Fibroblast of lung (primary cell): ENCODE measurements around the gene KIF26B. TPM values are rescaled to one million over a fixed set of nuclear protein-coding genes. Genes with fewer than 3 reads are reported as not detected.
A peak's percentile ranks its signal among the peaks of the same experiment; 100 is the strongest.

ENCODE experiments used
- DNase-seq, 2 donors: peaks; one replicate each; pipeline versions ENCODE4 v3.0.0 to v3.0.0-alpha.2; 2010; ENCODE audit warnings: low read depth in 2 of 2
- H2AFZ ChIP-seq: 2 replicates; pipeline ENCODE4 v1.5.1; 2012; ENCODE audit warnings: low read length, control low read depth, inconsistent platforms
- H3K27ac ChIP-seq: 2 replicates; pipeline ENCODE4 v1.5.1; 2011; ENCODE audit warnings: low read length, control low read depth; ENCODE audit not compliant: insufficient read depth
- H3K27me3 ChIP-seq: 2 replicates; pipeline ENCODE4 v1.5.1; 2011; ENCODE audit warnings: mild to moderate bottlenecking, low read length; ENCODE audit not compliant: control insufficient read depth, insufficient read depth
- H3K36me3 ChIP-seq: 2 replicates; pipeline ENCODE4 v1.5.1; 2011; ENCODE audit warnings: low read length; ENCODE audit not compliant: control insufficient read depth, insufficient read depth
- H3K4me1 ChIP-seq: 2 replicates; pipeline ENCODE4 v1.5.1; 2011; ENCODE audit warnings: low read length; ENCODE audit not compliant: control insufficient read depth, insufficient read depth; ENCODE audit errors: extremely low read depth
- H3K4me2 ChIP-seq: 2 replicates; pipeline ENCODE4 v1.5.1; 2011; ENCODE audit warnings: low read length, control low read depth; ENCODE audit not compliant: insufficient read depth; ENCODE audit errors: extremely low read depth
- H3K4me3 ChIP-seq, 4 experiments: fragments of 200-600 bp in 1 of 4; sonication (generic) in 1 of 4; replicated peaks in 1 of 4; 2 replicates each; pipeline ENCODE4 v1.5.1; 2011 to 2016; ENCODE audit warnings: low read length in 4 of 4, low read depth in 3 of 4, mild to moderate bottlenecking in 3 of 4, control low read depth in 2 of 4, inconsistent platforms in 1 of 4, mixed read lengths in 1 of 4; ENCODE audit not compliant: insufficient read depth in 1 of 4; ENCODE audit errors: control extremely low read depth in 1 of 4
- H3K79me2 ChIP-seq: 2 replicates; pipeline ENCODE4 v1.5.1; 2012; ENCODE audit warnings: mild to moderate bottlenecking, low read length, inconsistent platforms; ENCODE audit not compliant: control insufficient read depth, insufficient read depth
- H3K9ac ChIP-seq: 2 replicates; pipeline ENCODE4 v1.5.1; 2011; ENCODE audit warnings: mild to moderate bottlenecking, low read length, control low read depth; ENCODE audit not compliant: insufficient read depth
- H3K9me3 ChIP-seq: 2 replicates; pipeline ENCODE4 v1.5.1; 2012; ENCODE audit warnings: low read depth, low read length; ENCODE audit not compliant: control insufficient read depth, insufficient read depth
- H4K20me1 ChIP-seq: 2 replicates; pipeline ENCODE4 v1.5.1; 2011; ENCODE audit warnings: low read length; ENCODE audit not compliant: control insufficient read depth, insufficient read depth; ENCODE audit errors: extremely low read depth
- EZH2 ChIP-seq: IDR thresholded peaks from 2 replicates; pipeline ENCODE4 v1.5.1; 2012; ENCODE audit warnings: low read length, control low read depth, mild to moderate bottlenecking; ENCODE audit errors: missing control alignments
- polyA plus RNA-seq, 2 donors: library from polyadenylated mRNA; depleted of rRNA in 1 of 2; stranded (reverse) in 1 of 2; unstranded in 1 of 2; fragments of >200 nt; gene quantifications; 2 replicates each; pipeline ENCODE4 v1.2.1, GENCODE V29; 2011 to 2012; ENCODE audit warnings: missing spikeins in 1 of 2
- total RNA-seq: library from RNA; depleted of rRNA; stranded (reverse); fragments of >200 nt; gene quantifications from 2 replicates; pipeline ENCODE4 v1.2.1, GENCODE V29; 2014
- TF ChIP-seq, protein P1 (sequence below), 2 donors: IDR thresholded peaks in 1 of 2; conservative IDR thresholded peaks in 1 of 2; 1 replicate in 1 of 2; 2 replicates in 1 of 2; pipeline ENCODE4 v1.5.1; 2011 to 2012; ENCODE audit warnings: low read length in 2 of 2, control low read depth in 1 of 2, inconsistent platforms in 1 of 2, low read depth in 1 of 2, mild to moderate bottlenecking in 1 of 2

The KIF26B gene
- total and polyA plus RNA-seq, 2 donors (not counting 1 experiment from before 2014, with no cell fraction given): 5.3 to 6.1 TPM

DNA sequence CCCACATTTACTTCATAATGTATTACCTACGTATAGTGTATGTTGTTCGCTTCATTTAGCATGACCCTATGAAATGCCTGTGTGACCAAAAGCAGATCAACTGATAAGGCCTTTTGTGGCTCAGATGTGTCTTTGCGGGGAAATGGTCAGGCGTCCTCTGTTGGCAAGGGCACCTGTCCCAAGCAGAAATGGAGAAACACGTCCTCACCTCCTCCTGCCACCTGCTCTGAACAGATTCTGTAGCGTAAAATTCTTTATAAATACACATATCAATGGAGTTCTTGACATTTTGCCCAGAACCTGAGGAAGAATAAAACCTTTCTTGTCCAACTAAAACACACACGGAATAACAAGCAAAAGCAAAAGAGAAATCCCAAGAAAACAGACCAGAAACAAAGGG lies 417.9 kb downstream of the KIF26B start:
- no peak overlapping the region for H3K9ac ChIP-seq
- no peaks in the 10 kb centered on the region for H4K20me1 ChIP-seq
- H2AFZ ChIP-seq: no peak overlapping the region
- H3K27ac ChIP-seq: no peak overlapping the region
- H3K9me3 ChIP-seq: no peaks in the 10 kb centered on the region
- no peak overlapping the region for H3K4me3 ChIP-seq
- H3K4me1 ChIP-seq: no peaks in the 10 kb centered on the region
- no peaks in the 10 kb centered on the region for H3K27me3 ChIP-seq
- no peak for DNase-seq
- H3K36me3 ChIP-seq: no peaks in the 10 kb centered on the region
- H3K79me2 ChIP-seq: no peaks in the 10 kb centered on the region
- TF ChIP-seq, protein P1, sequence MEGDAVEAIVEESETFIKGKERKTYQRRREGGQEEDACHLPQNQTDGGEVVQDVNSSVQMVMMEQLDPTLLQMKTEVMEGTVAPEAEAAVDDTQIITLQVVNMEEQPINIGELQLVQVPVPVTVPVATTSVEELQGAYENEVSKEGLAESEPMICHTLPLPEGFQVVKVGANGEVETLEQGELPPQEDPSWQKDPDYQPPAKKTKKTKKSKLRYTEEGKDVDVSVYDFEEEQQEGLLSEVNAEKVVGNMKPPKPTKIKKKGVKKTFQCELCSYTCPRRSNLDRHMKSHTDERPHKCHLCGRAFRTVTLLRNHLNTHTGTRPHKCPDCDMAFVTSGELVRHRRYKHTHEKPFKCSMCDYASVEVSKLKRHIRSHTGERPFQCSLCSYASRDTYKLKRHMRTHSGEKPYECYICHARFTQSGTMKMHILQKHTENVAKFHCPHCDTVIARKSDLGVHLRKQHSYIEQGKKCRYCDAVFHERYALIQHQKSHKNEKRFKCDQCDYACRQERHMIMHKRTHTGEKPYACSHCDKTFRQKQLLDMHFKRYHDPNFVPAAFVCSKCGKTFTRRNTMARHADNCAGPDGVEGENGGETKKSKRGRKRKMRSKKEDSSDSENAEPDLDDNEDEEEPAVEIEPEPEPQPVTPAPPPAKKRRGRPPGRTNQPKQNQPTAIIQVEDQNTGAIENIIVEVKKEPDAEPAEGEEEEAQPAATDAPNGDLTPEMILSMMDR (conservative IDR thresholded peaks at IDR 0.05 in 1 of 2, IDR thresholded peaks at IDR 0.05 in 1 of 2; ENCODE audit: low read depth in 1 of 2, low read length in 2 of 2): no peak
- no peak for TF ChIP-seq EZH2
- no peak overlapping the region for H3K4me2 ChIP-seq

DNA sequence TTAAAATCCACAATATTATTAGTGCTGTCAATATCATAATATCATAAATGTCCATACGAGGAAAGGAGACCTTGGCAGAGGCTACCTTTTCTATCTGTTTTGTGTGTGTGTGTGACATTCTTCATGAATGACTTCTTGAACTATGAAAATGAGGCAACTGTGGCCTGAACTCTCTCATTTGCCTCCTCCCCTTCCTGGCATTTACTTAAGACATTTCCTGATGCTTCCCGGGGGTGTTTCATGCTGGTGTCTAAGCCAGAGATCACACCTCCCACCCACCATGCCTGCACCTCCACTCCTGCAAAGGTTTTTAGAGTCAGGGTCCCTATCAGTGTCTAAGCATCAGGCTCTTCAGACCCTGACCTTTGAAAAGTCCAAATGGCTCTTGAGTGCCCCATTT lies 420.9 kb downstream of the KIF26B start:
- Histone ChIP-seq H2AFZ (no peak overlapping the region), H3K36me3 (no peaks in the 10 kb centered on the region), H3K27me3 (no peaks in the 10 kb centered on the region), H3K9ac (no peak overlapping the region), H3K27ac (no peak overlapping the region), H3K9me3 (no peaks in the 10 kb centered on the region), H3K4me3 (no peak overlapping the region), H3K4me2 (no peak overlapping the region), H3K79me2 (no peaks in the 10 kb centered on the region), H3K4me1 (no peaks in the 10 kb centered on the region), H4K20me1 (no peaks in the 10 kb centered on the region)
- DNase-seq: peak; percentile 4 to 42
- TF ChIP-seq EZH2: no peak
- TF ChIP-seq, protein P1 (conservative IDR thresholded peaks at IDR 0.05 in 1 of 2, IDR thresholded peaks at IDR 0.05 in 1 of 2; ENCODE audit: low read depth in 1 of 2, low read length in 2 of 2): no peak

DNA sequence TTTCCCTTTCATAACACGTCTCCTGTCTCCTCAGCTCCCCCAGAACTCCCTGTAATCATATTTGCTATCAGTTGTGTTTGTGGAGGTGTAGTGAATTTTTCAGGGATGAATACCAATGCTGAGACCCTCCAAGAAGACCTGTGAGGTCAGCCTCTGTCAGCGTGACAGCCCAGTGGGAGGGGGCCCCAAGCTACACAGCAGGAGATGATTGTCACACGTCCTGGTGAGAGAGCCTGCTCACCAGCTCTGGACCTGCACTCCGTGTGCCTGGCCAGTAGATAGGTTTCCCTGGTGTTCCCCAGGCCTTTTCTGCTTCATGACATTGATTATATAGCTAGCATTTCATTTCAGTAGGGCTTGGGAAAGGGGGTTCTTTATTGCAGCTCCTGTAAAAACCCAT lies 421.5 kb downstream of the KIF26B start:
- no peaks in the 10 kb centered on the region for H3K4me1 ChIP-seq

More for the DNA sequence above, 421.5 kb downstream of the KIF26B start:
- Histone ChIP-seq H3K4me2 (no peak overlapping the region), H3K79me2 (no peaks in the 10 kb centered on the region), H3K4me3 (no peak overlapping the region), H2AFZ (no peak overlapping the region), H3K9me3 (no peaks in the 10 kb centered on the region), H3K27ac (no peak overlapping the region), H3K9ac (no peak overlapping the region), H4K20me1 (no peaks in the 10 kb centered on the region), H3K36me3 (no peaks in the 10 kb centered on the region), H3K27me3 (no peaks in the 10 kb centered on the region)
- TF ChIP-seq, protein P1 (conservative IDR thresholded peaks at IDR 0.05 in 1 of 2, IDR thresholded peaks at IDR 0.05 in 1 of 2; ENCODE audit: low read depth in 1 of 2, low read length in 2 of 2): no peak
- TF ChIP-seq EZH2: no peak
- DNase-seq: no peak
